ENCODE measurements around the gene KIAA1210. TPM values are rescaled to one million over a fixed set of nuclear protein-coding genes. Genes with fewer than 3 reads are reported as not detected.

KIAA1210 gene
- total and polyA plus RNA-seq, 2 of the 8 experiments (the other 6 are each of a cell fraction or from before 2014, with no cell fraction given), result 0.02 TPM; not detected in 1

DNA sequence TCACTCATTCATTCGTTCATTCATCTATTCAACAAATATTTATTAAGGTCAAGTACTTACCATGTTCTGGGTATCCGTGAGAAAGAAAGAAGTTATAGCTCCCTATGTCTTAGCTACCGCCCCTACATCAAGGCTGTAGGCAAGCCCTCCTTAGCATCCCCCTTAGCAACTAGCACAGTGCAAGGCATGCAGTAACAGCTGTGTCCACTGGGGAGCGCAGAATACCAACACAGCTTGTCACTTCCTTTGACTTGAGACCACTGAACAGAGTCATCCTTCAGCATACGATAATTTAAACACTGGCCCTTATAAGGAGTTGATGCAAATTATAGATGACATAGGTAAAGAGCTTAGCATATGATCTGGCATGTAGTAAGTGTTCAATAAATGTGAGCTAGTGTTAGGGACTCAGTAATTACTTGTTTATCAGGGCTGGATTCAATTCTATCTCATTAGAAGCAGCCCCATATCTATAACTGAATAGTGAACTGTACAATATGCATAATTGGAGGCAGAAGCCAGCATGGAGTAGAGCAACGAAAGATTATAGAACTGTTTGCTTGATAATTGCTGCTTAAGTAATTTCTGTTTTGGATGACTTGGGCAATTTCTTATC, 8.7 kb downstream of the KIAA1210 start:
- Histone ChIP-seq H3K4me3 (ENCODE audit: extremely low read depth in 1 of 4, insufficient read depth in 2 of 4, low read depth in 3 of 4, low read length in 4 of 4) (no peak overlapping the region), H3K18ac (ENCODE audit: extremely low read depth, low read length) (no peak overlapping the region), H3K9me3 (ENCODE audit: insufficient read depth in 2 of 2, low read depth in 1 of 2, low read length in 1 of 2) (no peaks in the 10 kb centered on the region), H3K9ac (replicated peaks in 1 of 4; ENCODE audit: extremely low read depth in 1 of 4, low read depth in 3 of 4, low read length in 3 of 4) (no peak overlapping the region), H3K56ac (replicated peaks; ENCODE audit: insufficient read length, low read depth, low read length) (no peak overlapping the region), H4K5ac (ENCODE audit: insufficient read length, low read depth, low read length) (no peak overlapping the region), H3K4me1 (replicated peaks in 1 of 4; ENCODE audit: control insufficient read depth in 3 of 4, insufficient read depth in 4 of 4, low read length in 3 of 4) (no peaks in the 10 kb centered on the region), H2BK120ac (replicated peaks; ENCODE audit: low read depth, low read length) (no peak overlapping the region), H3K4ac (replicated peaks; ENCODE audit: insufficient read length, low read depth, low read length) (no peak overlapping the region), H2BK15ac (ENCODE audit: low read length) (no peak overlapping the region), H3K14ac (ENCODE audit: insufficient read length) (no peak overlapping the region), H3K27me3 (replicated peaks in 1 of 4; ENCODE audit: control insufficient read depth in 3 of 4, extremely low read depth in 1 of 4, insufficient read depth in 3 of 4, low read length in 3 of 4) (no peaks in the 10 kb centered on the region), H3K79me2 (ENCODE audit: control insufficient read depth in 1 of 2, insufficient read depth in 2 of 2, low read length in 2 of 2) (no peaks in the 10 kb centered on the region), H3K79me1 (ENCODE audit: low read depth, low read length) (no peaks in the 10 kb centered on the region), H3K23me2 (ENCODE audit: low read depth, low read length) (no peaks in the 10 kb centered on the region), H3K4me2 (ENCODE audit: insufficient read depth in 1 of 2, low read depth in 2 of 2, low read length in 2 of 2) (no peak overlapping the region), H3K27ac (ENCODE audit: low read depth, low read length) (no peak overlapping the region), H3K23ac (ENCODE audit: insufficient read length) (no peak overlapping the region), H2BK20ac (ENCODE audit: low read length) (no peak overlapping the region), H2AK5ac (ENCODE audit: low read depth, low read length) (no peak overlapping the region), H4K20me1 (replicated peaks in 1 of 2; ENCODE audit: control insufficient read depth in 1 of 2, insufficient read depth in 2 of 2, low read length in 2 of 2) (no peaks in the 10 kb centered on the region), H2BK5ac (ENCODE audit: low read depth, low read length) (no peak overlapping the region), H2AFZ (ENCODE audit: low read length) (no peak overlapping the region), H4K91ac (replicated peaks; ENCODE audit: insufficient read length, low read length) (no peak overlapping the region), H3K36me3 (ENCODE audit: control insufficient read depth in 2 of 4, insufficient read depth in 4 of 4, low read length in 3 of 4) (no peaks in the 10 kb centered on the region), H4K8ac (ENCODE audit: extremely low read depth, insufficient read depth, low read length) (no peak overlapping the region), H2BK12ac (ENCODE audit: low read depth, low read length) (no peak overlapping the region)
- FAIRE-seq (peak; percentile 96), DNase-seq (ENCODE audit: low read depth in 1 of 2, low spot score in 2 of 2) (peak; percentile 9 to 59)
- CTCF ChIA-PET (ENCODE audit: partially characterized antibody), result interaction anchor here (0.6 to 4.7 kb wide), 24 partner anchors 9 to 275 kb away, joined by 3 to 38 read pairs (median 4); partner anchors contain the start of gene KIAA1210
- POLR2A ChIA-PET (ENCODE audit: partially characterized antibody), result no interaction called here
- WGBS, 2 experiments (ENCODE audit: extremely low coverage in 1 of 2, insufficient coverage in 1 of 2, insufficient read length in 1 of 2, insufficient replicate concordance in 2 of 2, low coverage in 1 of 2, low lambda C conversion rate in 2 of 2, missing lambda C conversion rate in 1 of 2), result 27% methylated on average over 5 of the region's 6 CpGs; no CpG with 5 or more reads in 1 of the 2 experiments
- TF ChIP-seq RXRA (IDR thresholded peaks at IDR 0.05; ENCODE audit: insufficient read depth, low read depth, low read length), result no peak
- no peak for TF ChIP-seq BACH1 (IDR thresholded peaks at IDR 0.05; ENCODE audit: low read length)
- TF ChIP-seq, protein P1, sequence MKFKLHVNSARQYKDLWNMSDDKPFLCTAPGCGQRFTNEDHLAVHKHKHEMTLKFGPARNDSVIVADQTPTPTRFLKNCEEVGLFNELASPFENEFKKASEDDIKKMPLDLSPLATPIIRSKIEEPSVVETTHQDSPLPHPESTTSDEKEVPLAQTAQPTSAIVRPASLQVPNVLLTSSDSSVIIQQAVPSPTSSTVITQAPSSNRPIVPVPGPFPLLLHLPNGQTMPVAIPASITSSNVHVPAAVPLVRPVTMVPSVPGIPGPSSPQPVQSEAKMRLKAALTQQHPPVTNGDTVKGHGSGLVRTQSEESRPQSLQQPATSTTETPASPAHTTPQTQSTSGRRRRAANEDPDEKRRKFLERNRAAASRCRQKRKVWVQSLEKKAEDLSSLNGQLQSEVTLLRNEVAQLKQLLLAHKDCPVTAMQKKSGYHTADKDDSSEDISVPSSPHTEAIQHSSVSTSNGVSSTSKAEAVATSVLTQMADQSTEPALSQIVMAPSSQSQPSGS (IDR thresholded peaks at IDR 0.05; ENCODE audit: low read length), result no peak
- TF ChIP-seq ASH2L (IDR thresholded peaks at IDR 0.05; ENCODE audit: low read length), result no peak
- no peak for TF ChIP-seq E2F6 (IDR thresholded peaks at IDR 0.05)
- peak; percentile 69 to 75 for TF ChIP-seq RAD21 (IDR thresholded peaks at IDR 0.05 in 1 of 2, conservative IDR thresholded peaks at IDR 0.05 in 1 of 2; ENCODE audit: low read depth in 2 of 2, low read length in 2 of 2)
- TF ChIP-seq BRCA1 (IDR thresholded peaks at IDR 0.05; ENCODE audit: low read depth, low read length), result no peak
- 0 out of 2 replicates have a peak, but pooled peaks have one; percentile 15 for TF ChIP-seq SRF (IDR thresholded peaks at IDR 0.05; ENCODE audit: low read depth, low read length)
- no peak for TF ChIP-seq SP2 (IDR thresholded peaks at IDR 0.05; ENCODE audit: low read length)
- no peak for TF ChIP-seq NRF1 (IDR thresholded peaks at IDR 0.05; ENCODE audit: low read depth, low read length)
- no peak for TF ChIP-seq SP4 (IDR thresholded peaks at IDR 0.05; ENCODE audit: low read length)

Measured in H1 (cell line).